AG09309 (cell line): ENCODE data around the gene KLHL9.

ENCODE experiments used
- DNase-seq: peaks from one replicate; pipeline ENCODE4 v3.0.0-alpha.2; 2010; ENCODE audit warnings: low read depth
- H3K4me3 ChIP-seq: 2 replicates; pipeline ENCODE4 v1.5.1; 2011; ENCODE audit warnings: mild to moderate bottlenecking, low read depth, low read length, moderate library complexity; ENCODE audit not compliant: control insufficient read depth
- CTCF ChIP-seq: IDR thresholded peaks from 2 replicates; pipeline ENCODE4 v1.5.1; 2011; ENCODE audit warnings: mild to moderate bottlenecking, low read depth, low read length, inconsistent platforms; ENCODE audit not compliant: insufficient read depth, control insufficient read depth; ENCODE audit errors: missing control alignments

KLHL9 gene

DNA sequence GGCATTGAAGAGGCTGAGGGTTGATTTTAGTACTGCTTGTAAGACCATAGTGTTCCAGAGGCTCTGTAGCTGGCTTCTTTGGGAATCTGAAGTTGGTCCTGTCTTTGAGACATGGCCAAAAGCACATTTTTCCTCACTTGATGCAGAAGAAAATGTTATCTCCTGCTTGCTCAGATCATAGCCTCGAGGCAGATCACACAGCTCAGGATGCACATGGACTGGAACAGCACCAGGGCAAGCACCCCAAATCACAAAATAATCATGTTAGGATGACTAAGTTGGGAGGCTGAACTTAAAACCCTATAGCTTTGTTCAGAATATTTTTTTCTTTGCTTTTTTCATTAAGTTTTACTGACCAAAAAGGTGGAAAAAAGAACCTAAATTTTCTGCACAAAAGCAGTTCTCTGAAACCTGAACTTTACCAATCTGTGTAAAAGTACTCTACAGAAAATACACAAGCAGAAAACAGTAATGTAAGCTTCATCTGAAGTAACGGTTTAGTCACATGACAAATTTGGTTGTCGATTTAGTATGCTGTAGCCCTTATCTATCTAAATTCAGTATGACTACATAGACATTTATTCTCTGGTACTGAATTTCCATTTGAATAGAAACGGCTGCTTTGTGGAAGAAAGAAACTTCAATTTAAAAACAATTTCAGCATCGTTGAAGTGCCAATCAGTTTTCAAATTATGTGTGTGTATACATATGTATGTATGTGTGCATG is 3.4 kb downstream of the KLHL9 start:
- no peak overlapping the region for H3K4me3 ChIP-seq
- DNase-seq, result no peak
- TF ChIP-seq CTCF, result no peak

DNA sequence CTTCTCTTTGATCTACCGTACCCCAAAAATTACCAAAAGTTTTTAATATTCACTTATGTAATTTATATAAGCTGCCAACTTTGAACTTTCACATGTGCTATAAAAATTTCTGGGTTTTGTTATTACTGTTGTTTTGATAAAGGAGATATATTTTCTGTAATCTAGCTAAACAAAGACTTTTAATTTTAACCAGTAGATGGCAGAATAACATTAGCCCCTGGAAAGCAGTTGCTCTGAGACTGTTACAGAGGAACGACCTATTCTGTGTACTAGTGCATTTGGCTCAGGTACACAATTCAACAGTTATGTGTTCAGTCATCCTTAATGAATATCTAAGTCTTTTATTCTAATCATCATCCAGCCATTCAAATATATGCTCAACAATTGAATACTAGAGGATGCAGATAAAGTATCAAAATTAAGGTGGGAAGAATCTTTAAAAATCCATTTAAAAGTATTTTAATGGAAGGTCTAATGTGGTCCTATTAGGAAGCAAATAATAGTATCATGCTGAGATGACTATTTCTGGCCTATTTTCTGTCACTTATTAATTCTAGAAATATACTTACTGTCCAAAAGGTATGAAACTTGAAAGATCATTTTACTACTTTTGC is 8.6 kb downstream of the KLHL9 start:
- H3K4me3 ChIP-seq, result no peak overlapping the region
- peak; percentile 64 for TF ChIP-seq CTCF
- no peak for DNase-seq

DNA sequence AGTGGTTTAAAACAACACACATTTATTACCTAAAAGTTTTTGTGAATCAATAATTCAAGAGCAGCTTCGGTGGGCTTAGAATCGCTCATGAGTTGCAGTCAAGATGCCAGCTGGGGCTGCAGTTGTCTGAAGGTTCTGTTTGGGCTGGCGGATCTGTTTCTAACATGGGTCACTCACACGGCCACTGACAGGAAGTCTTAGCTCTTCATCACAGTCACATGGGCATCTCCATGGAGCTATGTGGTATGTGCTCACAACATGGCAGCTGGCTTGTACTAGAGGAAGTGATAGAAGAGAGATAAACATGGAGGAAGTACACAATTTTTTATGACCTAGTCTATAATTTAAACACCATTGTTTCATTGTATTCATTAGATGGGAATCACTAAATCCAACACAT is 11.2 kb downstream of the KLHL9 start:
- no peak for DNase-seq
- H3K4me3 ChIP-seq, result no peak overlapping the region
- no peak for TF ChIP-seq CTCF

- TF ChIP-seq CTCF, result no peak
- H3K4me3 ChIP-seq, result no peak overlapping the region
- DNase-seq, result no peak
Measured at GRCh38 chr9:21322911-21323461, 12.2 kb downstream of the KLHL9 start.

DNA sequence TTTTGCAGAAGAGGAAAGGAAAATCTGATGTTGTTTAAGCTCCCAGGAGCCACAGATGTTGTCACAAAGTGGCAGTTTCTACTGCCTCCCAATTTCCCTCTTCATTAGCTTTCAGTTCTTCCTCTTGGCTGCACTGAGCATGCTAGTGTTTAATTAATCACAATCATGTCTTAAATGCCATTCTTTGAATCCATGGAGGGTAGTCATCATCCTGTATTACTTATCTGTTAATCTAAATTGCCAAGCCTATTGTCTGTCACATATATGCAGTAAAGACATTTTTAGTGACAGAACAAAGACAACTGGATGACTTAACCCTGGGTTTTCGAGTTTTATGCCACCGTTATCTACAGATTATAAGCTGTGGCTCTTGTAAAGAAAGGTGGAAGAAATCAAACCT is 14.7 kb downstream of the KLHL9 start:
- no peak for DNase-seq
- H3K4me3 ChIP-seq, result no peak overlapping the region
- TF ChIP-seq CTCF, result no peak

- TF ChIP-seq CTCF, result peak; percentile 71
- H3K4me3 ChIP-seq, result no peak overlapping the region
- no peak for DNase-seq
Measured at GRCh38 chr9:21317956-21318923, 17.0 kb downstream of the KLHL9 start.
